GM19035 (cell line): Measurements from ENCODE around the gene BAZ2B.

Experiments
- ATAC-seq: cut with Tn5 transposase; IDR thresholded peaks from one replicate; pipeline ENCODE4 v1.9.1; 2021; ENCODE audit not compliant: unreplicated experiment

BAZ2B gene

GRCh38 chr2:159349674-159350299 lies 266.6 kb downstream of the BAZ2B start:
- ATAC-seq = no peak

GRCh38 chr2:159326569-159327255 lies 289.6 kb downstream of the BAZ2B start:
- no peak for ATAC-seq

- no peak for ATAC-seq
These were observed 293.9 kb downstream of the BAZ2B start for GRCh38 chr2:159322419-159322818.

GRCh38 chr2:159317392-159318088 lies 298.8 kb downstream of the BAZ2B start:
- no peak for ATAC-seq

- ATAC-seq = no peak
These were observed 308.4 kb downstream of the BAZ2B start for GRCh38 chr2:159307942-159308341.

GRCh38 chr2:159300586-159300985 lies 315.8 kb downstream of the BAZ2B start:
- ATAC-seq = no peak

- ATAC-seq = no peak
These were observed 317.4 kb downstream of the BAZ2B start for GRCh38 chr2:159298967-159299366.

GRCh38 chr2:159297042-159297707 lies 319.2 kb downstream of the BAZ2B start:
- ATAC-seq = no peak

- no peak for ATAC-seq
These were observed 324.2 kb downstream of the BAZ2B start for GRCh38 chr2:159292157-159292556.

- no peak for ATAC-seq
These were observed 325.9 kb downstream of the BAZ2B start for GRCh38 chr2:159290289-159290907.

GRCh38 chr2:159287733-159288132 lies 328.6 kb downstream of the BAZ2B start:
- no peak for ATAC-seq

- peak; percentile 93 for ATAC-seq
These were observed 329.5 kb downstream of the BAZ2B start for GRCh38 chr2:159286709-159287441.

GRCh38 chr2:159285929-159286708 lies 330.2 kb downstream of the BAZ2B start, which contains the start of gene WDSUB1:
Gene WDSUB1 (minus strand): TSS chr2:159286703. CDS start chr2:159283069, 3,634 bp downstream.
- peak; percentile 27 for ATAC-seq

GRCh38 chr2:159285433-159285832 lies 330.9 kb downstream of the BAZ2B start:
- no peak for ATAC-seq

- no peak for ATAC-seq
These were observed 332.8 kb downstream of the BAZ2B start for GRCh38 chr2:159283529-159283928.

GRCh38 chr2:159281002-159281401 lies 335.3 kb downstream of the BAZ2B start:
- no peak for ATAC-seq

- ATAC-seq = no peak
These were observed 336.6 kb downstream of the BAZ2B start for GRCh38 chr2:159279700-159280099.

- no peak for ATAC-seq
These were observed 341.2 kb downstream of the BAZ2B start for GRCh38 chr2:159275111-159275510.

GRCh38 chr2:159272156-159272555 lies 344.2 kb downstream of the BAZ2B start:
- no peak for ATAC-seq
